ENCODE results near the gene C2orf81.
A peak's percentile ranks its signal among the peaks of the same experiment; 100 is the strongest.
"Not testable (repeated sequence)": the region's sequence is repeated elsewhere in the genome, so short reads cannot be mapped to it uniquely, and the experiment has no call there.

Gene C2orf81

GRCh38 chr2:74423231-74424095 lies 2.0 kb upstream of the C2orf81 start:
- DNase-seq (ENCODE audit: low read depth in 1 of 2, low spot score in 1 of 2), result no peak

- not testable (repeated sequence) for DNase-seq (ENCODE audit: low read depth in 1 of 2, low spot score in 1 of 2)
Measured at GRCh38 chr2:74420443-74421103, 846 bp downstream of the C2orf81 start.

GRCh38 chr2:74420006-74420405 lies 1.4 kb downstream of the C2orf81 start:
- DNase-seq (ENCODE audit: low read depth in 1 of 2, low spot score in 1 of 2), result no peak

- DNase-seq (ENCODE audit: low read depth in 1 of 2, low spot score in 1 of 2), result no peak
Measured at GRCh38 chr2:74419345-74419744, 2.1 kb downstream of the C2orf81 start.

- DNase-seq (ENCODE audit: low read depth in 1 of 2, low spot score in 1 of 2), result no peak
Measured at GRCh38 chr2:74418312-74418711, 3.1 kb downstream of the C2orf81 start.

- DNase-seq (ENCODE audit: low read depth in 1 of 2, low spot score in 1 of 2), result no peak
Measured at GRCh38 chr2:74417763-74418162, 3.7 kb downstream of the C2orf81 start.

- no peak for DNase-seq (ENCODE audit: low read depth in 1 of 2, low spot score in 1 of 2)
Measured at GRCh38 chr2:74417197-74417596, 4.2 kb downstream of the C2orf81 start.

- no peak for DNase-seq (ENCODE audit: low read depth in 1 of 2, low spot score in 1 of 2)
Measured at GRCh38 chr2:74416778-74417177, 4.6 kb downstream of the C2orf81 start.

- DNase-seq (ENCODE audit: low read depth in 1 of 2, low spot score in 1 of 2), result no peak
Measured at GRCh38 chr2:74415762-74416395, 5.5 kb downstream of the C2orf81 start.

GRCh38 chr2:74414881-74415761 lies 6.3 kb downstream of the C2orf81 start:
- no peak for DNase-seq (ENCODE audit: low read depth in 1 of 2, low spot score in 1 of 2)

- no peak for DNase-seq (ENCODE audit: low read depth in 1 of 2, low spot score in 1 of 2)
Measured at GRCh38 chr2:74414441-74414840, 7.0 kb downstream of the C2orf81 start.

GRCh38 chr2:74413001-74413698 lies 8.3 kb downstream of the C2orf81 start:
- no peak for DNase-seq (ENCODE audit: low read depth in 1 of 2, low spot score in 1 of 2)

- no peak for DNase-seq (ENCODE audit: low read depth in 1 of 2, low spot score in 1 of 2)
Measured at GRCh38 chr2:74407682-74408081, 13.7 kb downstream of the C2orf81 start.

GRCh38 chr2:74406035-74406434 lies 15.4 kb downstream of the C2orf81 start:
- DNase-seq (ENCODE audit: low read depth in 1 of 2, low spot score in 1 of 2), result no peak

- no peak for DNase-seq (ENCODE audit: low read depth in 1 of 2, low spot score in 1 of 2)
Measured at GRCh38 chr2:74401891-74402290, 19.5 kb downstream of the C2orf81 start.

GRCh38 chr2:74399785-74400184 lies 21.6 kb downstream of the C2orf81 start:
- DNase-seq (ENCODE audit: low read depth in 1 of 2, low spot score in 1 of 2), result no peak

- DNase-seq (ENCODE audit: low read depth in 1 of 2, low spot score in 1 of 2), result no peak
Measured at GRCh38 chr2:74396149-74396548, 25.3 kb downstream of the C2orf81 start.

GRCh38 chr2:74393525-74393924 lies 27.9 kb downstream of the C2orf81 start:
- no peak for DNase-seq (ENCODE audit: low read depth in 1 of 2, low spot score in 1 of 2)

- DNase-seq (ENCODE audit: low read depth in 1 of 2, low spot score in 1 of 2), result no peak
Measured at GRCh38 chr2:74392449-74392743, 29.0 kb downstream of the C2orf81 start.

GRCh38 chr2:74391580-74392448 lies 29.6 kb downstream of the C2orf81 start:
- peak; percentile 92 to 93 for DNase-seq (ENCODE audit: low read depth in 1 of 2, low spot score in 1 of 2)

Measured in stimulated activated CD4-positive, alpha-beta T cell treated with anti-CD3 and anti-CD28 coated beads, Interleukin-15, amount 100 ng/mL, for 1 hour (primary cell).